Muscle of leg (tissue), 11 donors: Measurements from ENCODE around the gene ATRIP. TPM values are rescaled to one million over a fixed set of nuclear protein-coding genes. Genes with fewer than 3 reads are reported as not detected.

ENCODE experiments used
- DNase-seq: peaks from one replicate; pipeline ENCODE4 v3.0.0; 2013
- H3K27ac ChIP-seq: one replicate; pipeline ENCODE4 v1.5.1; 2013; ENCODE audit warnings: mild to moderate bottlenecking, low read length, control low read depth
- H3K27me3 ChIP-seq: one replicate; pipeline ENCODE4 v1.6.1; 2013; ENCODE audit warnings: low read length; ENCODE audit not compliant: control insufficient read depth, insufficient read depth
- H3K36me3 ChIP-seq: one replicate; pipeline ENCODE4 v1.6.1; 2013; ENCODE audit warnings: low read length; ENCODE audit not compliant: control insufficient read depth, insufficient read depth
- H3K4me1 ChIP-seq: one replicate; pipeline ENCODE4 v1.6.1; 2013; ENCODE audit warnings: low read length; ENCODE audit not compliant: control insufficient read depth, insufficient read depth
- H3K4me3 ChIP-seq: one replicate; pipeline ENCODE4 v1.5.1; 2013; ENCODE audit warnings: low read length, control low read depth
- H3K9me3 ChIP-seq: replicated peaks from 2 replicates; pipeline ENCODE4 v1.6.1; 2013; ENCODE audit warnings: low read depth, low read length; ENCODE audit not compliant: control insufficient read depth
- WGBS: methylation state at CpG from one replicate; pipeline ENCODE4 v1.1.5; 2013; ENCODE audit warnings: missing lambda C conversion rate; ENCODE audit not compliant: insufficient coverage; 5-methylcytosine and 5-hydroxymethylcytosine counted together
- polyA plus RNA-seq, 8 donors: library from polyadenylated mRNA; unstranded; fragments of 120-200 nt; gene quantifications; one replicate each; pipeline versions ENCODE4 v1.2.1 to v1.2.3, GENCODE V29; 2013; ENCODE audit warnings: inconsistent platforms in 1 of 8, low replicate concordance in 1 of 8; ENCODE audit not compliant: insufficient read length in 8 of 8, insufficient read depth in 1 of 8
- total RNA-seq: library from RNA; stranded (reverse); fragments of 120-200 nt; gene quantifications from one replicate; pipeline ENCODE4 v1.2.4, GENCODE V29; 2013

The ATRIP gene
- total and polyA plus RNA-seq, 9 donors = 6.5 to 9.6 (median 7.8) TPM

DNA sequence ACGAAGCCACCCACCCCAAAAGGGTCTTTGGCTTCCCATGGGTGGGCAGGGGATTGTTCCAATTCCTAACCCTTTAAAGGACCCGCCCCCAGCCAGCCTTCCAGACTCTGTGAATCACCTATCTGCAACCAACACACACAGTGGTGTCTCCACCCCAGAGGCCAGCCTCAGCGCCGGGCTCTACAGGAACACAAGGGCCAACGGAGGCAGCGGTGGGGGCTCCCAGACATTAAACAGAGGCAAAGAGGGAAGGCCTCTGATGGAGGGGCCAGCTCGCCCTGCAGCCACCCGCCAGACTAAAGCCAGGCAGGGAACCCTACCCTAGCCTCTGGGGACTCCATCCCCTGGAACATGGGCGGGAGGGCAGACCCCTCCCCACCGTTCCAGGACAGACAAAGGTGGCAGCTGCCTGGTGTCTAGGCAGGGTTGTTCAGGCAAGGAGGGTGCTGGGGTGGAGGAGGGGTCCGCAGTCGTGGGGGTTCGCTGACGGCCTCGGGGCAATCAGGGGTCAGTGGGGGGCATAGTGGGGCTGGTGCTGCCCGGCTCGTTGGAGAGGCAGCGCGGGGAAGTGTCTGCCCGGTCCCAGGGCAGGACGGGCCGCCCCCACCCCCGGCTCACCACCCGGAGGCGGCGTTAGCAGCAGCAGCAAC, 57.0 kb downstream of the ATRIP start:
- Histone ChIP-seq H3K4me1 (peaks cover 25% of the 10 kb centered on the region), H3K27me3 (no peaks in the 10 kb centered on the region), H3K4me3 (peak overlapping the region; percentile 62), H3K9me3 (no peaks in the 10 kb centered on the region), H3K36me3 (peaks cover 4% of the 10 kb centered on the region), H3K27ac (peak overlapping the region; percentile 89)
- peak; percentile 36 for DNase-seq
- WGBS = 3% methylated on average over 21 of the region's 26 CpGs

DNA sequence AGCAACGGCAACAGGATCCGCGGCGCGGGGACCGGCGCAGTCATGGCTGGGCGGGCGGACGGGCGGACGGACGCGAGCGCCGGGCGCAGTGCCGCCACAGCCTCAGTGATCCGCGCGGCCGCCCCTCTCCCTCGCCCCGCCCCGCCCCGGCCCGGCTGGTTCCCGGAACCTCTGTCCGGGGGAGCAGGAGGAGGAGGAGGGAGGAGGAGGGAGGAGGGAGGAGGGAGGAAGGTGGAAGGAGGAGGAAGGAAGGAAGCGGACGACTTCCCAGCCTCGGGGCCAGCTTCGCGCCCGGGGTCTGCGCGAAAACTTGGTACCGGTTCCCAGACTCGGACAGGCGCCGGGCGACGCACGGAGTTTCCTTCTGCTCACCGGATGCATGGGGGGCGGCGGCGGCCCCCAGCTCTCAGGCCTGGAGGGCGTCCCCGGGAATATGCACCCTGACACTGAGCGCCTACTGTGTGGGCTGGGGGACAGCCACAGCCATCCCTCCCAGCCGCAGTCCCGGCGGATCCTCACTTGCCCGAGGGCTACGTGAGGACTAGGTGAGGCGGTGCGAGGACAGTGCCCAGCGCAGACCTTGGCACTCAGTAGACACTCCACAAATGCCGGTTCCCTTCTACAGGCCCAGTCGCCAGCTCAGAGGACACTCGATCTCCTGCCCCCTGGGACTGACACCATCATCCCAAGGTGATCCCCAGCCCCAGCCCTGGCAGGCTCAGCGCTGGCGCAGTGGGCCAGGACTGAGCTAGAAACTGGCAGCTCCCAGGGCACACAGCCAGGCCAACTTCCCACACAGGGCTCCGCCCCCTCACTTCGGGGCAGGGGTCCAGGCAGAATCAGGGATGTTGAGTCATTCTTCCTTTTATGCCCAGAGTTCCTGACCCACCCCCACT, 57.8 kb downstream of the ATRIP start, which contains the start of gene SHISA5:
TSS of gene SHISA5 (minus strand) at position 124 of the 896 bp plus-strand sequence. CDS start at position 44, 80 bp downstream.
- Histone ChIP-seq H3K27ac (peak within 1 kb of the TSS; percentile 92), H3K4me3 (peak within 1 kb of the TSS; percentile 62), H3K4me1 (peaks cover 25% of the 10 kb centered on the region), H3K27me3 (no peaks in the 10 kb centered on the region), H3K36me3 (peaks cover 4% of the 10 kb centered on the region), H3K9me3 (no peaks in the 10 kb centered on the region)
- peak; percentile 89 for DNase-seq
- WGBS = 4% methylated on average over 52 of the region's 66 CpGs

DNA sequence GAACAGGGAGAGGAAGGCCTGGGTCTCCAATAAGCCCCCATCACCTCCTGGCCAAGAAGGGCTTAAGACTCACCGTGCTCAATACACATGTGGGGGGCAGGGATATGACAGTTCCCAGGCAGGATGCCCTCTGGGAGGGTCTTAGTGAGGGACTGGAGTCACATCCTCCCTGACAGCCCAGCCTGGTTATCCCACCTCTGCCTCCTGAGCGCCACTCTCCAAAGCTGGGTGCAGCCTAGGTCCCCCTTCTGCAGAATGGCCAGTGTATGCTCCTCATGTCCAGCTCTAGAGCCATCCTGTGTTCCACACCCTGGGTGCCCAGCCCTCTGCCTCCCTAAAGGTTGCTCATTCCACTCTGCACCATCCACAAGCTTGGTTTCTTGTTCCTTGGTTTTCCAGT, 58.6 kb downstream of the ATRIP start:
- Histone ChIP-seq H3K9me3 (no peaks in the 10 kb centered on the region), H3K4me3 (no peak overlapping the region), H3K36me3 (no peaks in the 10 kb centered on the region), H3K4me1 (peaks cover 25% of the 10 kb centered on the region), H3K27ac (peak overlapping the region; percentile 92), H3K27me3 (no peaks in the 10 kb centered on the region)
- DNase-seq = no peak
- 100% methylated on average over 1 of the region's 2 CpGs for WGBS

DNA sequence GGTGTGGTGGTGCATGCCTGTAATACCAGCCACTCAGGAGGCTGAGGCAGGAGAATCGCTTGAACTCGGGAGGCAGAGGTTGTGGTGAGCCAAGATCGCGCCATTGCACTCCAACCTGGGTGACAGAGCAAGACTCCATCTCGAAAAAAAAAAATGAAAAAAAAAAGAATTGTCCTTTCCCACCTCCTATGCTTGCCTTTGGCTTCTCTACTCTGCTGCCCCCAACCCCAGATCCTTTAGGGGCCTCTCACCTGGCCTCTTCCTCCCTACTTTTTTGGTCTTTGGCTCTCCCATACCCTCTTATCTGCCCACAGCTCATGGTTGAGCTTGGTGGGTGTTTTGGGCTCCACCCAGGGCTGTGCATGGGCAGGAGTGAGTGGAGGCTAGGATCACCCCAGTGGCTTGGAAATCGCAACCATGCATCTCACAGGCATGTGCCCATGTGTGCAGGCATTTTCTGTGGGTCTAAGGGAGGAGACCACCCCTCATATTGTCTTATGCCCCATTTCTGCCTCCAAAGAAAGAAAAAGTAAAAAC, 59.5 kb downstream of the ATRIP start:
- Histone ChIP-seq H3K9me3 (no peaks in the 10 kb centered on the region), H3K27ac (no peak overlapping the region), H3K36me3 (no peaks in the 10 kb centered on the region), H3K4me3 (no peak overlapping the region), H3K27me3 (no peaks in the 10 kb centered on the region), H3K4me1 (peaks cover 25% of the 10 kb centered on the region)
- WGBS = 82% methylated on average over 2 of the region's 6 CpGs
- no peak for DNase-seq

DNA sequence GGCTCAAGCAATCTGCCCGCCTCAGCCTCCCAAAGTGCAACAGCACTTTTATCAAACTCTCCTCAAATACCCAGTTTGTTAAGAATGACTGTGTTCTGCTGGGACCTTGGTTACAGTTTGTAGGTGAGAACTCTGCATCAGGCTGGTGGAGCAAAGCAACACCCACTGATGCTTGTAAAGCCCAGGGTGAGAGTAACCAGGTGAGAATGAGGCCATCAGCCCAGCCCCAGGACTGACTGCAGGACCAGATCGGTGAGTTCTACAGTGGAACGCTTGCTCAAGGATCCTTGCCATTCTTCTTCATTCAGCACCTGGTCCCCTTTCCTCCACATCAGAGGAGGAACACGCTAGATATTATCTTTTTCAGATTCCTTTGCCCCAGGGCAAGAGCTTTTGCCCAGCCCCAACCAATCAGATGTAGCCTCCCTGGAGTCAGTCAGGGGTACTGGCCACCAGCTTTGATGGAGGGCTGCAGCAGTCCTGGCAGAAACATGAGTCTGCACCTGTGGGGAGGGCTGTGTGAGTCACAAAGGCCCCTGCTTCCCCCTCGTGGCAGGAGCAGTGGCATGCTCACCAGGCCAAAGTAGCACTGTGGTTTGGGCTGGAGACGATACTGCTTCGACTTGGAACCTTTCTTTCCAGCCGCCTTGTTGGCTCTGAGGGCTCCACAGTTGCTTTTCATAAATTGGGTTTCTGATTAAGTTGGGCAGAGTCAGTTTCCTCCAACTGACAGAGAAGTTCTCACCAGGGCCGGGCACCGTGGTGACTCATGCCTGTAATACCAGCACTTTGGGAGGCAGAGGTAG, 60.9 kb downstream of the ATRIP start:
- Histone ChIP-seq H3K4me3 (no peak overlapping the region), H3K27me3 (no peaks in the 10 kb centered on the region), H3K27ac (no peak overlapping the region), H3K4me1 (peaks cover 21% of the 10 kb centered on the region), H3K36me3 (no peaks in the 10 kb centered on the region), H3K9me3 (no peaks in the 10 kb centered on the region)
- peak; percentile 49 for DNase-seq
- WGBS = 37% methylated on average over 9 of the region's 10 CpGs

DNA sequence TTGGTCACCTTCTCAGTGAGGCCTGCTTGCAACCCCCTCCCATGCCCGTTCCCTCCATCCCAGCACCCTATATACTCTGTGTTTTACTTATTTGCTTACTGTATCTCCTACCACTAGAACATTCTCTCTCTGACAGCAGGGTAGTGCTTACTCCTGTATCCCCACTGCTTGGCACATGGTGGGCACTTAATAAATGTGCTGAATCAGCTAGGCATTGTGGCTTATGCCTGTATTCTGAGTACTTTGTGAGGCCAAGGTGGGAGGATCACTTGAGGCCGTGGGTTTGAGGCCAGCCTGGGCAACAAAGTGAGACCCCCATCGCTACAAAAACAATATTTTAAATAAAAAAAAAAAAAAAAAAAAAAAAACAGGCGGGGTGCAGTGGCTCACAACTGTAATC, 65.0 kb downstream of the ATRIP start:
- H3K27ac ChIP-seq = no peak overlapping the region
- H3K4me3 ChIP-seq = no peak overlapping the region
- no peaks in the 10 kb centered on the region for H3K36me3 ChIP-seq
- H3K27me3 ChIP-seq = no peaks in the 10 kb centered on the region
- no peaks in the 10 kb centered on the region for H3K9me3 ChIP-seq
- WGBS = no CpG with 5 or more reads among the region's 4 CpGs
- H3K4me1 ChIP-seq = no peaks in the 10 kb centered on the region
- DNase-seq = no peak

DNA sequence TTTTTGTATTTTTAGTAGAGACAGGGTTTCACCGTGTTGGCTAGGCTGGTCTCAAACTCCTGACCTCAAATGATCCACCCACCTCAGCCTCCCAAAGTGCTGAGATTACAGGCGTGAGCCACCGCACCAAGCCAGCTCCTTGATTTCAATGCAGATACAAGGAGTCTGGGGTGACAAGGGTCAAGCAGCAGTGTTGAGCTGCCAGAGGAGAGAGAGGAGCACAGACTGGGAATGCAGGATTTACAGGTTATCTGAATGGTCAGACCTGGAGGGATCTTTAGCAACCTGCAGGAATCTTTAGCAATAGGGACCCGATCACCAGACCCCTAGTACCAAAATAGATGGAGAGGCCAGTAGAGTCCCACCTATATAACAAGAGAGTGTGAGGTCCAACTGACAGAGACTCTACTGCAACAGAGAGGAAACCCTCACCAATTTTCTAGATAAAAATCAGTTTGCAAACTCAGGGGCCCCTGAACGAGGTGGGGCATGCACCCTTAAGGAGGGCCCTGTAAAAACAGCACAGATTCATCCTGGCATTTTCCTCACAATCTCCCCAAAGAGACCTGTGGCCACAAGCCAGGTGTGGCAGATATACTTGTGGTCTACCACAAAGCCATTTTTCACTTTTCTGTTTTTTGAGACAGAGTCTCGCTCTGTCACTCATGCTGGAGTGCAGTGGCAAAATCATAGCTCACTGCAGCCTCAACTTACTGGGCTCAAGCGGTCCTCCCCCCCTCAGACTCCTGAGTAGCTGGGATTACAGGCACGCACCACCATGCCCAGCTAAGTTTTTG, 68.1 kb downstream of the ATRIP start:
- no peaks in the 10 kb centered on the region for H3K4me1 ChIP-seq
- no peaks in the 10 kb centered on the region for H3K27me3 ChIP-seq
- 83% methylated on average over 3 of the region's 8 CpGs for WGBS
- DNase-seq = no peak
- no peaks in the 10 kb centered on the region for H3K9me3 ChIP-seq
- H3K27ac ChIP-seq = no peak overlapping the region
- H3K4me3 ChIP-seq = no peak overlapping the region
- H3K36me3 ChIP-seq = no peaks in the 10 kb centered on the region
